Liver (tissue), 9 donors: ENCODE measurements around the gene C6orf132. TPM values are rescaled to one million over a fixed set of nuclear protein-coding genes. Genes with fewer than 3 reads are reported as not detected.

Experiments
- DNase-seq: peaks from one replicate; pipeline ENCODE4 v3.0.0-alpha.2; 2017; ENCODE audit warnings: low spot score
- H3K27ac ChIP-seq, 2 donors: one replicate each; pipeline ENCODE4 v1.7.0; 2013; ENCODE audit warnings: inconsistent platforms in 2 of 2, low read length in 2 of 2, control low read depth in 1 of 2, low read depth in 1 of 2, mild to moderate bottlenecking in 1 of 2
- H3K27me3 ChIP-seq, 4 donors: one replicate each; pipeline versions ENCODE4 v1.6.1 to v1.7.0; 2013; ENCODE audit warnings: low read length in 3 of 4, inconsistent platforms in 1 of 4, mild to moderate bottlenecking in 1 of 4, moderate library complexity in 1 of 4; ENCODE audit not compliant: control insufficient read depth in 4 of 4, insufficient read depth in 4 of 4
- H3K36me3 ChIP-seq, 4 donors: one replicate each; pipeline versions ENCODE4 v1.6.1 to v1.7.0; 2013; ENCODE audit warnings: low read length in 3 of 4, mild to moderate bottlenecking in 3 of 4, low read depth in 1 of 4, moderate library complexity in 1 of 4; ENCODE audit not compliant: control insufficient read depth in 4 of 4, insufficient read depth in 3 of 4
- H3K4me1 ChIP-seq, 4 donors: one replicate each; pipeline versions ENCODE4 v1.6.1 to v1.7.0; 2013; ENCODE audit warnings: low read length in 3 of 4, mild to moderate bottlenecking in 3 of 4, moderate library complexity in 1 of 4; ENCODE audit not compliant: control insufficient read depth in 4 of 4, insufficient read depth in 4 of 4
- H3K4me3 ChIP-seq, 3 donors: one replicate each; pipeline versions ENCODE4 v1.6.1 to v1.7.0; 2013; ENCODE audit warnings: low read length in 3 of 3, control low read depth in 1 of 3, low read depth in 1 of 3, mild to moderate bottlenecking in 1 of 3
- H3K9ac ChIP-seq, 2 donors: one replicate each; pipeline ENCODE4 v1.7.0; 2013; ENCODE audit warnings: low read length in 2 of 2, mild to moderate bottlenecking in 2 of 2, moderate library complexity in 2 of 2, control low read depth in 1 of 2, low read depth in 1 of 2
- H3K9me3 ChIP-seq, 4 donors: one replicate each; pipeline versions ENCODE4 v1.6.1 to v1.7.0; 2013; ENCODE audit warnings: low read length in 3 of 4; ENCODE audit not compliant: control insufficient read depth in 4 of 4
- ATF3 ChIP-seq: IDR thresholded peaks from 2 replicates; pipeline ENCODE4 v1.6.1; 2016; ENCODE audit warnings: antibody characterized with exemption
- EGR1 ChIP-seq, 2 donors: IDR thresholded peaks; 2 replicates each; pipeline ENCODE4 v1.6.1; 2016 to 2018; ENCODE audit warnings: antibody characterized with exemption in 2 of 2, low read depth in 2 of 2
- FOXA1 ChIP-seq: IDR thresholded peaks from 2 replicates; pipeline ENCODE4 v1.6.1; 2016; ENCODE audit warnings: antibody characterized with exemption
- FOXA2 ChIP-seq: IDR thresholded peaks from 2 replicates; pipeline ENCODE4 v1.6.1; 2016; ENCODE audit warnings: antibody characterized with exemption
- GABPA ChIP-seq, 2 donors: IDR thresholded peaks in 1 of 2; conservative IDR thresholded peaks in 1 of 2; 2 replicates each; pipeline ENCODE4 v1.6.1; 2016; ENCODE audit warnings: antibody characterized with exemption in 2 of 2, mild to moderate bottlenecking in 1 of 2, moderate library complexity in 1 of 2
- HNF4A ChIP-seq, 2 donors: conservative IDR thresholded peaks; 2 replicates each; pipeline ENCODE4 v1.6.1; 2016; ENCODE audit warnings: antibody characterized with exemption in 2 of 2, mild to moderate bottlenecking in 2 of 2
- HNF4G ChIP-seq: IDR thresholded peaks from 2 replicates; pipeline ENCODE4 v1.6.1; 2016; ENCODE audit warnings: antibody characterized with exemption
- JUND ChIP-seq, 2 donors: IDR thresholded peaks; 2 replicates each; pipeline ENCODE4 v1.6.1; 2016; ENCODE audit warnings: antibody characterized with exemption in 2 of 2
- NR2F2 ChIP-seq: IDR thresholded peaks from 2 replicates; pipeline ENCODE4 v1.6.1; 2016; ENCODE audit warnings: antibody characterized with exemption
- RAD21 ChIP-seq, 2 donors: IDR thresholded peaks; 2 replicates each; pipeline ENCODE4 v1.6.1; 2016; ENCODE audit warnings: antibody characterized with exemption in 2 of 2, mild to moderate bottlenecking in 2 of 2
- RXRA ChIP-seq, 2 donors: IDR thresholded peaks; 2 replicates each; pipeline ENCODE4 v1.6.1; 2017 to 2018; ENCODE audit warnings: antibody characterized with exemption in 2 of 2, mild to moderate bottlenecking in 1 of 2
- SP1 ChIP-seq: IDR thresholded peaks from 2 replicates; pipeline ENCODE4 v1.6.1; 2018; ENCODE audit warnings: antibody characterized with exemption, mild to moderate bottlenecking
- TAF1 ChIP-seq: conservative IDR thresholded peaks from 2 replicates; pipeline ENCODE4 v1.6.1; 2016; ENCODE audit warnings: antibody characterized with exemption, mild to moderate bottlenecking
- YY1 ChIP-seq: IDR thresholded peaks from 2 replicates; pipeline ENCODE4 v1.6.1; 2016; ENCODE audit warnings: antibody characterized with exemption, mild to moderate bottlenecking
- ZBTB33 ChIP-seq: IDR thresholded peaks from 2 replicates; pipeline ENCODE4 v1.6.1; 2016; ENCODE audit warnings: antibody characterized with exemption
- WGBS: extraction: QIAGEN DNeasy Blood & Tissue Kit; methylation state at CpG from one replicate; pipeline ENCODE4 v1.1.7; 2013; 5-methylcytosine and 5-hydroxymethylcytosine counted together
- polyA plus RNA-seq, 2 donors: library from polyadenylated mRNA; stranded (reverse) in 1 of 2; unstranded in 1 of 2; fragments of 200-250 nt in 1 of 2; fragments of >200 nt in 1 of 2; fragmentation: Nextera tagmentation in 1 of 2; extraction: Ambion mirVana in 1 of 2; gene quantifications; one replicate each; pipeline versions ENCODE4 v1.2.1 to v1.2.3, GENCODE V29; 2013 to 2015
- total RNA-seq, 2 donors: library from RNA; depleted of rRNA; stranded (reverse); fragments of >200 nt; gene quantifications; one replicate each; pipeline ENCODE4 v1.2.3, GENCODE V29; 2014
- TF ChIP-seq, protein P1 (sequence below): fragments of 150-350 bp; IDR thresholded peaks from 2 replicates; pipeline ENCODE4 v1.5.1; 2017; ENCODE audit warnings: improper control_type of control experiment, low read depth, low read length; ENCODE audit not compliant: missing input control
- TF ChIP-seq, protein P2 (sequence below): IDR thresholded peaks from 2 replicates; pipeline ENCODE4 v1.6.1; 2016; ENCODE audit warnings: antibody characterized with exemption, mild to moderate bottlenecking
- TF ChIP-seq, protein P3 (sequence below): IDR thresholded peaks from 2 replicates; pipeline ENCODE4 v1.6.1; 2016; ENCODE audit warnings: antibody characterized with exemption
- donor health status: healthy.
- donor health status: healthy.
- donor health status: healthy.
- donor health status: healthy.
- donor health status: healthy.

C6orf132 gene
- total and polyA plus RNA-seq, 4 donors: 0.07 to 0.25 (median 0.24) TPM; not detected in 1

DNA sequence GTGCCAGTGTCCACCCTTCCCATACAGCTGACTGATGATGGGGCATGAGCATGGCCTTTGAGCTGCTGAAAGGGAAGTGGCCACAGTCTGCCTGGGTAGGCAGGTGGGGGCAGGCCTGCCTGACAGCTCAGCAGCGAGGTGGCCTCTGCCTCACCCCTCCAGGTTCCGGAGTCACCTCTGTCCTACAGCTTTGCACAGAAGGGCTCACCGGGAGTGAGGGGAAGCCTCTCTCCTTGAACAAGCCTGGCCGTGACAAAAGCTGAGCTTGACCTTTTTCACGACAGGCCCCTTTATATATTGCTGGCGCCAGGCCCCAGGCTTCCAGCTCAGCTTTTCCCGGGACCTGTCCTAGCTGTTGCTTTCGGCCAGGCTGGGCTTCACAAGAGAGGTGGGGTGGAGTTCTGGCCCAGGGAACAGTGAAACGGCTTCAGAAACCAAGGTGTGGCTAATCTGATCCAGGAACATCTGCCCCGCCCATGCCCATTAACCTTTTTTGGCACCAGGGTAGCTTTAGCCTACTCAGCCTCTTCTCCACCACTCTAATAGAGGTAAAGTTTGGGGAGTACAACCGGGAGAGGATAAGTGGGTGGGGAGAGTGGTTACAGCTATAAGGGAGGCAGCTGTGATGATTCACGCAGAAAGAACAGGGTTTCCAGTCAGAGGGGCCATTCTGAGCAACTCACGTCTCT is 42.9 kb downstream of the C6orf132 start (continued):
- TF ChIP-seq ZBTB33 (no peak), FOXA2 (no peak), RAD21 (IDR thresholded peaks at IDR 0.05) (no peak), FOXA1 (no peak), HNF4G (no peak)

GRCh38 chr6:42095776-42096541 is 46.5 kb downstream of the C6orf132 start:
- Histone ChIP-seq H3K9me3 (no peaks in the 10 kb centered on the region), H3K27me3 (no peaks in the 10 kb centered on the region), H3K36me3 (no peaks in the 10 kb centered on the region), H3K4me1 (no peaks in the 10 kb centered on the region), H3K9ac (no peak overlapping the region), H3K4me3 (no peak overlapping the region), H3K27ac (no peak overlapping the region)
- DNase-seq: no peak
- WGBS: 83% methylated on average over 10 of the region's 10 CpGs
- TF ChIP-seq, protein P1, sequence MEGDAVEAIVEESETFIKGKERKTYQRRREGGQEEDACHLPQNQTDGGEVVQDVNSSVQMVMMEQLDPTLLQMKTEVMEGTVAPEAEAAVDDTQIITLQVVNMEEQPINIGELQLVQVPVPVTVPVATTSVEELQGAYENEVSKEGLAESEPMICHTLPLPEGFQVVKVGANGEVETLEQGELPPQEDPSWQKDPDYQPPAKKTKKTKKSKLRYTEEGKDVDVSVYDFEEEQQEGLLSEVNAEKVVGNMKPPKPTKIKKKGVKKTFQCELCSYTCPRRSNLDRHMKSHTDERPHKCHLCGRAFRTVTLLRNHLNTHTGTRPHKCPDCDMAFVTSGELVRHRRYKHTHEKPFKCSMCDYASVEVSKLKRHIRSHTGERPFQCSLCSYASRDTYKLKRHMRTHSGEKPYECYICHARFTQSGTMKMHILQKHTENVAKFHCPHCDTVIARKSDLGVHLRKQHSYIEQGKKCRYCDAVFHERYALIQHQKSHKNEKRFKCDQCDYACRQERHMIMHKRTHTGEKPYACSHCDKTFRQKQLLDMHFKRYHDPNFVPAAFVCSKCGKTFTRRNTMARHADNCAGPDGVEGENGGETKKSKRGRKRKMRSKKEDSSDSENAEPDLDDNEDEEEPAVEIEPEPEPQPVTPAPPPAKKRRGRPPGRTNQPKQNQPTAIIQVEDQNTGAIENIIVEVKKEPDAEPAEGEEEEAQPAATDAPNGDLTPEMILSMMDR: no peak
- no peak for TF ChIP-seq HNF4G
- no peak for TF ChIP-seq ATF3
- TF ChIP-seq TAF1: no peak
- TF ChIP-seq EGR1 (IDR thresholded peaks at IDR 0.05; ENCODE audit: low read depth in 2 of 2): no peak

GRCh38 chr6:42095094-42095493 is 47.3 kb downstream of the C6orf132 start:
- H3K4me1 ChIP-seq: no peaks in the 10 kb centered on the region
- DNase-seq: no peak
- H3K27me3 ChIP-seq: no peaks in the 10 kb centered on the region
- H3K27ac ChIP-seq: no peak overlapping the region
- no peaks in the 10 kb centered on the region for H3K9me3 ChIP-seq
- H3K4me3 ChIP-seq: no peak overlapping the region
- TF ChIP-seq HNF4G (no peak), FOXA2 (no peak), EGR1 (IDR thresholded peaks at IDR 0.05; ENCODE audit: low read depth in 2 of 2) (no peak), ZBTB33 (no peak), JUND (IDR thresholded peaks at IDR 0.05) (no peak), SP1 (no peak), RXRA (IDR thresholded peaks at IDR 0.05) (no peak), NR2F2 (no peak), YY1 (no peak), TAF1 (no peak), FOXA1 (no peak), GABPA (IDR thresholded peaks at IDR 0.05 in 1 of 2, conservative IDR thresholded peaks at IDR 0.05 in 1 of 2) (no peak), HNF4A (conservative IDR thresholded peaks at IDR 0.05) (no peak)
- TF ChIP-seq, protein P2, sequence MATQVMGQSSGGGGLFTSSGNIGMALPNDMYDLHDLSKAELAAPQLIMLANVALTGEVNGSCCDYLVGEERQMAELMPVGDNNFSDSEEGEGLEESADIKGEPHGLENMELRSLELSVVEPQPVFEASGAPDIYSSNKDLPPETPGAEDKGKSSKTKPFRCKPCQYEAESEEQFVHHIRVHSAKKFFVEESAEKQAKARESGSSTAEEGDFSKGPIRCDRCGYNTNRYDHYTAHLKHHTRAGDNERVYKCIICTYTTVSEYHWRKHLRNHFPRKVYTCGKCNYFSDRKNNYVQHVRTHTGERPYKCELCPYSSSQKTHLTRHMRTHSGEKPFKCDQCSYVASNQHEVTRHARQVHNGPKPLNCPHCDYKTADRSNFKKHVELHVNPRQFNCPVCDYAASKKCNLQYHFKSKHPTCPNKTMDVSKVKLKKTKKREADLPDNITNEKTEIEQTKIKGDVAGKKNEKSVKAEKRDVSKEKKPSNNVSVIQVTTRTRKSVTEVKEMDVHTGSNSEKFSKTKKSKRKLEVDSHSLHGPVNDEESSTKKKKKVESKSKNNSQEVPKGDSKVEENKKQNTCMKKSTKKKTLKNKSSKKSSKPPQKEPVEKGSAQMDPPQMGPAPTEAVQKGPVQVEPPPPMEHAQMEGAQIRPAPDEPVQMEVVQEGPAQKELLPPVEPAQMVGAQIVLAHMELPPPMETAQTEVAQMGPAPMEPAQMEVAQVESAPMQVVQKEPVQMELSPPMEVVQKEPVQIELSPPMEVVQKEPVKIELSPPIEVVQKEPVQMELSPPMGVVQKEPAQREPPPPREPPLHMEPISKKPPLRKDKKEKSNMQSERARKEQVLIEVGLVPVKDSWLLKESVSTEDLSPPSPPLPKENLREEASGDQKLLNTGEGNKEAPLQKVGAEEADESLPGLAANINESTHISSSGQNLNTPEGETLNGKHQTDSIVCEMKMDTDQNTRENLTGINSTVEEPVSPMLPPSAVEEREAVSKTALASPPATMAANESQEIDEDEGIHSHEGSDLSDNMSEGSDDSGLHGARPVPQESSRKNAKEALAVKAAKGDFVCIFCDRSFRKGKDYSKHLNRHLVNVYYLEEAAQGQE: no peak
- TF ChIP-seq, protein P3, sequence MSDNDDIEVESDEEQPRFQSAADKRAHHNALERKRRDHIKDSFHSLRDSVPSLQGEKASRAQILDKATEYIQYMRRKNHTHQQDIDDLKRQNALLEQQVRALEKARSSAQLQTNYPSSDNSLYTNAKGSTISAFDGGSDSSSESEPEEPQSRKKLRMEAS: no peak
- H3K9ac ChIP-seq: no peak overlapping the region
- no peaks in the 10 kb centered on the region for H3K36me3 ChIP-seq
- WGBS: 100% methylated on average over 1 of the region's 1 CpG
